Small intestine (tissue), 7 donors: ENCODE results near the gene FASTKD1. TPM values are rescaled to one million over a fixed set of nuclear protein-coding genes. Genes with fewer than 3 reads are reported as not detected.
A peak's percentile ranks its signal among the peaks of the same experiment; 100 is the strongest.
"Not testable (repeated sequence)": the region's sequence is repeated elsewhere in the genome, so short reads cannot be mapped to it uniquely, and the experiment has no call there.

Experiments
- DNase-seq, 2 donors: peaks; one replicate each; pipeline versions ENCODE4 v3.0.0 to v3.0.0-alpha.2; 2013
- FAIRE-seq: peaks from 2 replicates; lab custom pipeline; 2012; peaks lifted over from hg19 to GRCh38; lab: Jason Lieb, UNC
- H3K27ac ChIP-seq, 3 donors: one replicate each; pipeline ENCODE4 v1.5.1; 2013; ENCODE audit warnings: low read length in 2 of 3, mild to moderate bottlenecking in 2 of 3, control low read depth in 1 of 3, inconsistent platforms in 1 of 3, low read depth in 1 of 3, moderate library complexity in 1 of 3
- H3K27me3 ChIP-seq, 3 donors: one replicate each; pipeline ENCODE4 v1.6.1; 2013; ENCODE audit warnings: low read length in 3 of 3, inconsistent platforms in 1 of 3; ENCODE audit not compliant: control insufficient read depth in 3 of 3, insufficient read depth in 3 of 3
- H3K36me3 ChIP-seq, 3 donors: one replicate each; pipeline ENCODE4 v1.6.1; 2013; ENCODE audit warnings: low read length in 3 of 3, inconsistent platforms in 1 of 3, low read depth in 1 of 3, mild to moderate bottlenecking in 1 of 3, moderate library complexity in 1 of 3; ENCODE audit not compliant: control insufficient read depth in 3 of 3, insufficient read depth in 2 of 3
- H3K4me1 ChIP-seq, 3 donors: one replicate each; pipeline ENCODE4 v1.6.1; 2013; ENCODE audit warnings: low read length in 2 of 3, inconsistent platforms in 1 of 3, low read depth in 1 of 3, mild to moderate bottlenecking in 1 of 3, moderate library complexity in 1 of 3; ENCODE audit not compliant: control insufficient read depth in 3 of 3, insufficient read depth in 2 of 3
- H3K4me3 ChIP-seq, 3 donors: one replicate each; pipeline ENCODE4 v1.5.1; 2013; ENCODE audit warnings: low read length in 3 of 3, control low read depth in 1 of 3, inconsistent platforms in 1 of 3, low read depth in 1 of 3, mild to moderate bottlenecking in 1 of 3, moderate library complexity in 1 of 3
- H3K9me3 ChIP-seq, 2 donors: one replicate each; pipeline ENCODE4 v1.6.1; 2013; ENCODE audit warnings: low read depth in 1 of 2, low read length in 1 of 2; ENCODE audit not compliant: control insufficient read depth in 2 of 2, insufficient read depth in 1 of 2
- WGBS, 3 donors: extraction: QIAGEN DNeasy Blood & Tissue Kit; methylation state at CpG; one replicate each; pipeline ENCODE4 v1.1.7; 2013; 5-methylcytosine and 5-hydroxymethylcytosine counted together
- polyA plus RNA-seq, 4 donors: library from polyadenylated mRNA; stranded (reverse) in 3 of 4; unstranded in 1 of 4; fragments of 200-250 nt in 3 of 4; fragments of 120-200 nt in 1 of 4; gene quantifications; one replicate each; pipeline versions ENCODE4 v1.2.1 to v1.2.3, GENCODE V29; 2013
- donor health status: healthy with polysubstance abuse.
- donor health status: control.
- donor health status: control.
- donor health status: Bipolar disorder and iron deficiency.
- donor health status: healthy.

The FASTKD1 gene
- polyA plus RNA-seq, 4 donors: 32.1 to 110 (median 52.6) TPM

DNA sequence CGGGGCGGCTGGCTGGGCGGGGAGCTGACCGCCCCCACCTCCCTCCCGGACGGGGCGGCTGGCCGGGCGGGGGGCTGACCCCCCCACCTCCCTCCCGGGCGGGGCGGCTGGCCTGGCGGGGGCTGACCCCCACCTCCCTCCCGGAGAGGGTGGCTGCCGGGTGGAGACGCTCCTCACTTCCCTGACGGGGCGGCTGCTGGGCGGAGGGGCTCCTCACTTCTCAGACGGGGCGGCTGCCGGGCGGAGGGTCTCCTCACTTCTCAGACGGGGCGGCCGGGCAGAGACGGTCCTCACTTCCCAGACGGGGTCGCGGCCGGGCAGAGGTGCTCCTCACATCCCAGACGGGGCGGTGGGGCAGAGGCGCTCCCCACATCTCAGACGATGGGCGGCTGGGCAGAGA is 1.6 kb upstream of the FASTKD1 start:
- H3K4me1 ChIP-seq, DNase-seq, H3K27me3 ChIP-seq, H3K36me3 ChIP-seq, FAIRE-seq, H3K27ac ChIP-seq, H3K4me3 ChIP-seq, H3K9me3 ChIP-seq: not testable (repeated sequence)
- WGBS, 3 donors: 91 to 100% (median 98%) methylated on average over 3 to 29 of the region's 36 CpGs

GRCh38 chr2:169574539-169574938 is 874 bp upstream of the FASTKD1 start:
- WGBS, 3 donors: 66 to 82% (median 75%) methylated on average over 4 to 5 of the region's 5 CpGs
- H3K4me3 ChIP-seq, H3K27me3 ChIP-seq, H3K4me1 ChIP-seq, H3K27ac ChIP-seq, H3K36me3 ChIP-seq, H3K9me3 ChIP-seq, FAIRE-seq, DNase-seq: not testable (repeated sequence)

DNA sequence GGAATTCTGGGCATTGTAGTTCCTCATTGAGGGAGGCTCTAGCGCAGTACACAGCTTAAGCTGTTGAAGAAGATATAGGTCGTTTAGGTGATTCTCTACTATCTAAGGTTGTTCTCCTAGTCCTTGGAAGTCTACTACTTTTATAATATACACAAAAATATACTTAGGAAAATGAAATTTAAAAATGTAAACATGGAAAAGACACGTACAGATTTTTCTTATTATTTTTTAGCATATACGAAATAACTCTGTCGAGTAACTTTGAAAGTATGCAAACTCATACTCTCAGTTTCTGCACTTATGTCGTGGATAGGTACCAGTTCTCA is 272 bp upstream of the FASTKD1 start:
- WGBS, 3 donors: 27 to 31% (median 30%) methylated on average over 6 of the region's 6 CpGs
- DNase-seq (no peak), FAIRE-seq (peak; percentile 70)
- H3K36me3 ChIP-seq: peaks cover 0 to 3% (median 0%) of the 10 kb centered on the region in 3 donors
- no peaks in the 10 kb centered on the region for H3K27me3 ChIP-seq
- peak overlapping the region in 1 of 3 donors; percentile 68 for H3K27ac ChIP-seq
- peak overlapping the region in 2 of 3 donors; percentile 75 to 84 for H3K4me3 ChIP-seq
- no peaks in the 10 kb centered on the region for H3K9me3 ChIP-seq
- no peaks in the 10 kb centered on the region for H3K4me1 ChIP-seq

DNA sequence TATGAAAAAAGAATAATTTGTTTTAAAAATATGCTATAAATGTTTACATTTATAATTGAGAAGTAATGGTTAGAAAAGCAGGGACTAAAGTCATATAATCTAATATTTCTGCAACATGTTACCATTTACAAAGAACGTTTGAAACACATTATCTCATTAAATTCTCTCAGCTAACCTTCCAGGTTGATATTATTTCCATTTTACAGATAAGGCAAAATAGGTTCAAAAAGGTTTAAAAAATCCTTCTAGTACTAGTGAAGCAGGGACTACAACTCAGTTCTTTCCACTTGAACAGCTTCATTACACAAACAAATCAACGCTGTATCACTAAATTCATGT is 875 bp downstream of the FASTKD1 start:
- peak in 1 of 2 donors; percentile 12 for DNase-seq
- H3K36me3 ChIP-seq: peaks cover 0 to 3% (median 0%) of the 10 kb centered on the region in 3 donors
- no peaks in the 10 kb centered on the region for H3K9me3 ChIP-seq
- no peaks in the 10 kb centered on the region for H3K27me3 ChIP-seq
- peak overlapping the region in 2 of 3 donors; percentile 68 to 69 for H3K27ac ChIP-seq
- WGBS, 3 donors: 1 to 18% (median 9%) methylated on average over 2 of the region's 2 CpGs
- H3K4me1 ChIP-seq: no peaks in the 10 kb centered on the region
- FAIRE-seq: no peak
- H3K4me3 ChIP-seq: peak overlapping the region; percentile 62 to 84 (median 75)

GRCh38 chr2:169572189-169572588 is 1.5 kb downstream of the FASTKD1 start:
- H3K27me3 ChIP-seq: no peaks in the 10 kb centered on the region
- H3K9me3 ChIP-seq: no peaks in the 10 kb centered on the region
- H3K36me3 ChIP-seq: peaks cover 0 to 3% (median 0%) of the 10 kb centered on the region in 3 donors
- WGBS, 3 donors: 38 to 69% (median 62%) methylated on average over 1 of the region's 1 CpG
- H3K4me1 ChIP-seq: no peaks in the 10 kb centered on the region
- no peak overlapping the region for H3K4me3 ChIP-seq
- DNase-seq (no peak), FAIRE-seq (no peak)
- no peak overlapping the region for H3K27ac ChIP-seq

DNA sequence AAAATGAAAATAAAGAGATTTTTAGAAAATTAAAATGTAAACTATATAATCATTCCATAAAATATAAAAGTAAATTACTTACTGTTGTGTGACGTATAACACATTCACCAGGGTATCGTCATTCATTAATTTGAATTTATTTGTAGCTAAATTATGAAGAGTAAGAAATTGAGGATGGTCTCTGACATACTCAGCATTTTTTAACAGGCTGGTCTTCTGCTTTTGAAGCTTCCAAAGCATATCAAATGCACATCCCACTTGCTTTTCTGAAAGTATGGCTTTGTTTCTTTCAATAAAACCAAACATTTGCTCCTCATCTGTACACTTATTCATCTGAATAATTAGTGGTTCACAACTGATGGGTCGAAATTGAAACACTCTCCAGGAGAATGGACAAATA is 2.1 kb downstream of the FASTKD1 start:
- H3K27ac ChIP-seq: no peak overlapping the region
- DNase-seq (no peak), FAIRE-seq (no peak)
- H3K36me3 ChIP-seq: peaks cover 0 to 4% (median 0%) of the 10 kb centered on the region in 3 donors
- 76 to 88% (median 87%) methylated on average over 3 of the region's 3 CpGs for WGBS, 3 donors
- no peak overlapping the region for H3K4me3 ChIP-seq
- no peaks in the 10 kb centered on the region for H3K27me3 ChIP-seq
- H3K4me1 ChIP-seq: no peaks in the 10 kb centered on the region
- H3K9me3 ChIP-seq: no peaks in the 10 kb centered on the region

DNA sequence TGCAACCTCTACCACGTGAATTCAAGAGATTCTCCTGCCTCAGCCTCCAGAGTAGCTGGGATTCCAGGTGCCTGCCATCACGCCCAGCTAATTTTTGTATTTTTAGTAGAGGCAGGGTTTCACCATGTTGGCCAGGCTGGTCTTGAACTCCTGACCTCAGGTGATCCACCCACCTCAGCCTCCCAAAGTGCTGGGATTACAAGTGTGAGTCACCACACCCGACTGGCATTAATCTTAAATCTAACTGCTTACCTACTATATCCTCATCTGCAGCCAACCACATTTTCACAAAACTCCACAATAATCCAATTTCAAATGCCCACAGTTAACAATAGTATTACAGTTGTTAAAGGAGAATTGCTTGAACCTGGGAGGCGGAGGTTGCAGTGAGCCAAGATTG is 2.9 kb downstream of the FASTKD1 start:
- not testable (repeated sequence) for H3K36me3 ChIP-seq, DNase-seq, H3K9me3 ChIP-seq, H3K4me3 ChIP-seq, FAIRE-seq, H3K27ac ChIP-seq, H3K27me3 ChIP-seq, H3K4me1 ChIP-seq
- 83 to 91% (median 85%) methylated on average over 4 of the region's 4 CpGs for WGBS, 3 donors

- no peaks in the 10 kb centered on the region for H3K9me3 ChIP-seq
- no peaks in the 10 kb centered on the region for H3K27me3 ChIP-seq
- WGBS, 3 donors: 87 to 91% (median 88%) methylated on average over 2 of the region's 2 CpGs
- no peak for DNase-seq
- no peaks in the 10 kb centered on the region for H3K4me1 ChIP-seq
- FAIRE-seq: no peak
- H3K36me3 ChIP-seq: peaks cover 0 to 7% (median 2%) of the 10 kb centered on the region in 3 donors
- no peak overlapping the region for H3K27ac ChIP-seq
- no peak overlapping the region for H3K4me3 ChIP-seq
Measured at GRCh38 chr2:169569948-169570347, 3.7 kb downstream of the FASTKD1 start.

DNA sequence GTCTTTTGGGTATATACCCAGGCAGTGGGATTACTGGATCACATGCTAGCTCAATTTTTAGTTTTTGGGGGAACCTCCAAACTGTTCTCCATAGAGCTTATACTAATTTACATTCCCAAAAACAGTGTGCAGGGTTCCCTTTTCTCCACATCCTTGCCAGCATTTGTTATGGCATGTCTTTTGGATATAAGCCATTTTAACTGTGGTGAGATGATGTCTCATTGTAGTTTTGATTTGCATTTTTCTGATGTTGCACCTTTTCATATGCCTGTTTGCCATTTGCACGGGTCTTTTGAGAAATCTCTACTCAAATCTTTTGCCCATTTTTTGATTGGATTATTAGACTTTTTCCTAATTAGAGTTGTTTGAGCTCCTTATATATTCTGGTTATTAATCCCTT is 8.0 kb downstream of the FASTKD1 start:
- no peak overlapping the region for H3K4me3 ChIP-seq
- no peaks in the 10 kb centered on the region for H3K9me3 ChIP-seq
- FAIRE-seq: no peak
- WGBS, 3 donors: 50 to 98% (median 92%) methylated on average over 1 of the region's 1 CpG
- peaks cover 0 to 13% (median 2%) of the 10 kb centered on the region in 3 donors for H3K36me3 ChIP-seq
- H3K4me1 ChIP-seq: no peaks in the 10 kb centered on the region
- no peak for DNase-seq
- H3K27ac ChIP-seq: no peak overlapping the region
- no peaks in the 10 kb centered on the region for H3K27me3 ChIP-seq
